Measurements from ENCODE around the gene ANKS1B.
"Not testable (repeated sequence)": the region's sequence is repeated elsewhere in the genome, so short reads cannot be mapped to it uniquely, and the experiment has no call there.

Gene ANKS1B

DNA sequence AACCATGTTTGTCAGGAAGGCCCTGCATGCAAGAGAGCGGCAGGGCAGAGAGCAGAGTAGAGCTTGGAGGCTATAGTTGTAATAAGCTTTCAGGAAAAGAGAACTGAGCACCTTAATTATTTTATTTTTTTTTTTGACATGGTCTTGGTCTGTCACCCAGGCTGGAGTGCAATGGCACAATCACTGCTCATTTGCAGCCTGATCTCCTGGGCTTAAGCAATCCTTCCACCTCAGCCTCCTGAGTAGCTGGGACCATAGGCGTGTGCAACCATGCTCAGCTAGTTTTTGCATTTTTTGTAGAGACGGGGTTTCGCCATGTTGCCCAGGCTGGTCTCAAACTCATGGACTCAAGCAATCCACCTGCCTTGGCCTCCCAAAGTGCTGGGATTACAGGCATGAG, 950.5 kb downstream of the ANKS1B start:
- not testable (repeated sequence) for DNase-seq

DNA sequence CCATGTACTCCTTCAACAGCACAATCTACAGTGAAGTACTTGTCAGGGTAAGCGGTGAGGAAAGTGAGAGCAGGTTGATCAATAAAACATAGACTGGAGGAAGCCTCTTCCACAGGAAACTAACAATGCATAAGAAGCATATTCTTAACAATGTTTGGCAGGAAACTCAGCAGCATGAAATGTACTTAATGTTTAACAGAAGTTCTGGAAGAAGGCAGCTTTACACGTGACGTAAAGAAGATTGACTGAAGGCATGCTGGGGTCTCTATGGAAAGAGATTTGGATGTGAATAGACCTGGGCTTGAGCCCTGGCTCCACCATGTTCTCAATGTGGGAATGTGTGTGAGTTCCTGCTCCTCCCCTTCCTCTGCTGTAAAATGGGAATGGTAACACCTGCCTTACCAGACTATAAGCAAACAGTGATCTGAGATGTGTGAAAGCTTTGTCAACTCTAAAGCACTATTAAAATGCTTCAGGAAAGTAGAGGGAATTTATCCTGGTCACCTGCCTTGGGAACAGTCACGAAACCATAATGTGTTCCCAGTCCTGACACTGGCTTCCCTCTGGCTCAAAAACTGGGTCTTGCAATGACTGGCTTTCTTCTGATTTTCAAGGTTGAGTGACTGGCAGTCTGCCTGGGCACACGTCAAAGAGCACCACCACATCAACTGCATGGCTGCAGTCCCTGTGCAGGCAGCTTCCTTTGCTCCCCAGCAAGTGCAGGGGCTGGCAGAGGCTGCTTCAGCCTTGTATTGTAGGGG, 955.0 kb downstream of the ANKS1B start:
- DNase-seq, result no peak

DNA sequence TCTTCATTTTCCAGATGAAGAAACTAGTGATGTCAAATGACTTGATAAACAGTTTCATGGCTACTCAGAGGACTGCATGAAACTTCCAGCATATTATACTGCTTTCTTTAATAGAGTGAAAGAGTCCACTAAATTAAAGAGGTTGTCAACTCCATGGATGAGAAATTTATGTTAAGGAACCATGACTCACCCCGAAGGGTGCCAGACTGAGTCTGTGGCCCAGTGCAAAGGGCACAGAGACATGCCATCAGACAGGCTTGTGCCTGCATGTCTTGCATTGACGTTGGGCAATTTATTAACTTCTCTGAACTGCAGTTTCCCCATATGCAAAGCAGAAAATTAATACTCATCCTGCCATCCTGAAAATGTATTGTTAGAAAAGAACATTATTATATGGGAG, 957.3 kb downstream of the ANKS1B start:
- DNase-seq, result no peak

DNA sequence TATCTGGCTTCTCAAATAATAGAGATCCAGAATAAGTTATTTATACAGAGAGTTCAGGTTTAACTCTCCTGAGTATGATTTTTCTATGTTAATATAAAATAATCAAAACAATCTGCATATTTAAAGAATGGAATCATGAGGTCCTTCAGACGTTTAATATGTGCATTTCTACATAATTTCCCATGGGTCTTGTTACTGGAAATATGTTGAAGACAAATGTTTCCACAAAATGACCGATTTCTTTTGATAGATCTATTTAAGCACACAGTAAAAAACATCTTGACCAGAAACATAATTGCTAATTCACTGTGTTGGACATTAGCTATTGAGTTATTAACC, 957.7 kb downstream of the ANKS1B start:
- DNase-seq, result no peak

DNA sequence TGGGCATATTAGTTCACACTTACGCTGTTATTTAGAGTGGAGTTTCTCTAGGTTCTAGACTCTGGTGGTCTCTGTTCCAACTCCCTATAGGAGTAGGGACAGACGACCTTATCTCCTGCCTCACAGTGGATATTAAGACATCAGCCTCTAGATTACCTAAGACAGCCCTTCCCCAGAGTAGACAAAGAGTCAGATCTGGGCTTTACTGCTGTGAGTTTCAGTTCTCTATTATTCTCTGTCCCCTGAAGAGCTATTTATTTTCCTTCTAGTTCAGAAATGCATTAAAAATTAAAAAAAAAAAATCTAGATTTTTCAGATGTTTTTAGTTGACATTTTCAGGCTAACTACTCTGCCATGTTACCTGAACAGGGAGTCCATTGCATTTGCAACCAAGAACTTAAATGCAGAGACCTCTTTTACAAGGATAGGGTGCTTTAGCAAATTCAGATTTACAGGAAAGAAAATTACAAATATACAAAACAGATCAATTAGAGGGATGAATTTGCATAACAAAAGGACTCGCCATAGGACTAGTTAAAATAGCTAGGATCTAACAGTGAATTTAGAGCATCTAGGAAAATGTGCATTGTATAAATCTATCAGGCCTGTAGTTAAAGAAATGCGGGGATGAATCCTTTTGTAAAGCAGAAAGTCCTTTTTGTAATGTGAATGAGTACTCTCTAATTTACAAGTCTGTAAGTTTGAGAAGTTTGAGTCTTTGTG, 958.2 kb downstream of the ANKS1B start:
- DNase-seq, result no peak

DNA sequence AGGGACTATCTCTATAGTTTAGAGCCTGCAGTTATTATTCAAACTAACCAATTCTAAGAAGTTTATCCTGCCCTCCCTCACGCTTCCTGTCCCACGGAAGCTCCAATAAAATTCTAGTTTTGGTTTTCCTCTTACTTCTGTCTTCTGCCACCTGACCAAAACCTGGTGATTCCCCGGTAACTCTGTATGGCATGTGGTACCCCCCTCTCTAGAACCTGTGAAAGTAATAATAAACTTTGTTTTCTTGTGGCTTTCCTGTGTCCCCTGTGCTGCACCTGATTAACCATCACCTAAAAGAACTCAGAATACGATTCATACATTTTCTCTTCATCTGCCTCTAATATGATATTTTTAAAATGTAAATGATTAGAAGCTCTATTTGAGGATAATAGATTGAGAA, 959.9 kb downstream of the ANKS1B start:
- no peak for DNase-seq

DNA sequence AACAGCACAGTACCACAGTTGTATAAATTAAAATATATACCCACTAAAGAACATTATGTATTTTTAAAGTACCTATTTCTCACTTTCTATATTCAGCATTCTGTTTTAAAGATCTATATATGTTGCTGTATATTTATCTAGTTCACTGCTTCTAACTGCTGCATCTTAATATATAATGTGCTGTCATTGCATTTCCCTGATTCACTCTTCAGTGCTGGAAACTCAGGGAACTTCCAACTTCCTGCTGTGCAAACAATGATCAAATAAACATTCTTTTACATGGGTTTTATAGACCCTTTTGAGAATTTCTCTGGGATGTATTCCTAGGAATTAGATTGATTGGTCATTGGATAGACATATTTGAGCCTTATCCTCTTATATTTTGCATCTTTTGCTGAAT, 960.5 kb downstream of the ANKS1B start:
- no peak for DNase-seq

DNA sequence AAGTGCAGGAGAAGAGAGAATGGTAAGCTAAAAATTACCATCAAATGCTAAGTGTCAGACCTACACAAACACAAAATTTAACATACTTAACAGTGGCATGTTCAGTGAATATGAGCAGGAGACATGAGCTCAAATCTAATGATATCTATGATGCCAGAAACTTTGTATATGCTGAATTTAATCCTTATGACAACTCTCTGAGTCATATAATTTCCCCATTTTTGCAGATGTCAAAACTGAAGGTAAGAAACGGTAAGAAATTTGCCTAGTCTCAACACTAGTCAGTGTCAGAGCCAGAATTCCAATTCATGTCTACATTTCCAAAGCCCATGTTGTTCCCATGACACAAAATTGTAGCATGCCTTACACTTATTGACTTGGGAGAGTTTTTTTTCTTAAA, 963.9 kb downstream of the ANKS1B start:
- no peak for DNase-seq

DNA sequence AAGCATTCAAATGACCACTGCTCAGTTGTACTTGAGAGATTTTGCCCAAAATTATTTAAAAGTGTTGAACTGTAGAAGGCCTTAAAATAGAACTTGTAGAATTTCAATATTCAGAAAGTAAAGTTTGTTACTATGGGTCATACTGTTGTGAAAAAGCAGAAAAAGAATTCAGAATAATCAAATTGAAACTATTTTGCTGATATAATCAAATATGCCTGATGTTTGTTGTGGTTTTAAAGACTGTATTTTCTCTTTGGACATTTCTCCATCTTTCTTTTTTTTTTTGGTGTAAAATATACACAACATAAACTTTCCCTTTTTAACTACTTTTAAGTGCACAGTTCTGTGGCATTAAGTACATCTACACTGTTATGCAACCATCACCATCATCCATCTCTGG, 964.9 kb downstream of the ANKS1B start:
- DNase-seq, result no peak

DNA sequence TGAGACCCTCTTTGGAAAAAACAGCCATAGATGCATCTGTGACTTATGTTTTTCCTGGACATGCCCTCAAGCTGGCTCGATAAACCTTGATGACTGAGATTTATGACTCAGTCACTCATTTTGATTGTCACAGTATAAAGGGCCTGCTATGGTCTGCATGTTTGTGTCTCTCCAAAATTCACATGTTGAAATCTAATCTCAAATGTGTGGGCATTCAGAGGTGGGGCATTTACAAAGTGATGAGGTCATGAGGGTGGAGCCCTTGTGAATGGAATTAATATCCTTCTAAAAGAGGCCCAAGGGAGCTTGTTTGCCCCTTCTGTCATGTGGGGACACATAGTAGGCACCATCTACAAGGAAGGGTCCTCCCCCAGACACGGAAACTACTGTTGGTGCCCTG, 966.8 kb downstream of the ANKS1B start:
- DNase-seq, result no peak

DNA sequence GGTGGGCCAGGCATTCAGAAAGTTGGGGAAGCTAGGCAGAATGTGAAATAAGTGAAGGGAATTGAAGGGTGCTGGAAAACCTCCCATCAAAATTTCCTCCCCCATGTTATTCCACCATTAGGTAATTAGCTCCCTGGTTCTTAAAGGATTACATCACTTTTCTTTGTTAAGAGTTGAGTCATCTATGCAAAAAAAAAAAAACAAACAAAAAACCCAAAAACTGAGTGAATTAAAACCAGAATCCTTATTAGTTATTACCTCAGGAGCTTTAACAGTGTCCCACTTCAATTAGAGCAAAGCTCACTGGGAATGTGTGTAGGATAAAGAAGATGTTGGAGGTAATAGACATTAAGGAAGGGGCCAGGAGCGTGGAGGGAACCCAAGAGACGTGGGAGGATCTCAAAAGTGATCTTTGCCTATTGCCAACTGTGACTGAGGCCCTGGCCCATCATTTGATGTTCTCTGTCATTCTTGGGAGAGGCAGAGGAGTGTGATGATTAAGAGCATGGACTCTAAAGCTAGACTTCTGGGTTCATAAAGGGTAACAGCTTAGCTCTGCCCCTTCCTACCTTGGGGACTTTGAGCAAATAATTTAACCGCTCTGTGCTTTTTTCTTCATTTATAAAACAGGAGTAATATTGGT, 975.0 kb downstream of the ANKS1B start:
- no peak for DNase-seq

DNA sequence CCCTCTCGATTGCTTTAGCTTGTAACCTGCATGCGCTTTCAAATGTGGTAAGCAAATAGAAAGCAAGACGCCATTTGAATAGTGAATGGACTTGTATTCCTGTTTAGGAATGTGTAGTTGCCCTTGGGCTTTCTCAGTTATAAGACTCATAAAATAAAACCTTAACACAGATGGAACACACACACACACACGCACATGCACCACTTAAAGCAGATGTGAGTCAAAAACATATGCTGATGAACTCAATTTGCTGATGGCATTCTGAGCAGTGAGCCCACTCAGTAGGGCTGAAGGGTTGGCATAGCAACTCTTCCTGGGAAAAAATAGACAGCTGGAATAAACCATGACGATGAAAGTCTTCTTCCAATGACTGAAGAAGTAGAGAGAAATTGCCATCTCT, 979.1 kb downstream of the ANKS1B start:
- DNase-seq, result no peak

DNA sequence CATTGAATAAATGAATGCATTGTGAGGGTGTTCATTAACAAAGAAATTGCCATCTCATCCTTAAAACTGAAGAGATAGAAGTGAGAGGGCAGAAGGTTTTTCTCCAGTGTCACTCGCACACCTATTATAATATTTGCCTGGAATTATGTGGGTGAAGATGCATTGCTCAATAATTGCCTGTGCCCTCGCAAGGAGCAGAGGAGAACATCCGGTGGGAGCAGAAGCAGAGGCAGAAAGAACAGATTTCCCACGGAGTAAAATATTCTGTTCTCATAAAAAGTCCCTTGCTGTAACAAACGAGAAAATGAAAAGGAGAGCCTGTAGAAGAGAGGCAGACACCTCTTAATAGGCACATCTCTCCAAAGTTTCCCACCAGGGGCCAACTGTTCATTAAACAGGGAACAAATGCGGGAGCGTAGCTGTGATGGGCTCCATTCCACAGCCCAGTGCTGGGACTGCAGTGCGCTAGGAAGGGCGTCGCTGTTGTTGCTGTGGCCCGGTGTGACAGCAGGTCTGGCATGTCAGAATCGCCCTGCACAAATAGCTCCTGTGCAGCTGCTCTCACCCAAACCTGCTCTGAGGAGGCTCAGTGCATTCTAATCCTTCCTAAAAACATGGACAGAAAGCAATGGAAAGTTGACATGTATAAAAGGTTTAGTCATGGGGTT, 979.8 kb downstream of the ANKS1B start:
- peak; percentile 10 for DNase-seq

DNA sequence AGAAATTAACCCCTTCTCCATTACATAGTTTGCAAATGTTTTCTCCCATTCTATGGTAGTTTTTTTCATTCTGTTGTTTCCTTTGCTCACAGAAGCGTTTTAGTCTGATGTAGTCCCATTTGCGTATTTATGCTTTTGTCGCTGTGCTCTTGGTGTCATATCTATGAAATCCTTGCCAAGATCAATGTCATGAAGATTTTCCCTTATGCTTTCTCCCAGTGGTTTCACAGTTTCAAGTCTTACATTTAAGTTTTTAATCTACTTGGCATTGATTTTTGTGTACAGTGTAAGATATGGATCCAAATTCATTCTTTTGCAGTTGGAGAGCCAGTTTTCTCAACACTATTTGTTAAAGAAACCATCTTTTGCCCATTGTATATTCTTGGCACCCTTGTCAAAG, 982.0 kb downstream of the ANKS1B start:
- no peak for DNase-seq

DNA sequence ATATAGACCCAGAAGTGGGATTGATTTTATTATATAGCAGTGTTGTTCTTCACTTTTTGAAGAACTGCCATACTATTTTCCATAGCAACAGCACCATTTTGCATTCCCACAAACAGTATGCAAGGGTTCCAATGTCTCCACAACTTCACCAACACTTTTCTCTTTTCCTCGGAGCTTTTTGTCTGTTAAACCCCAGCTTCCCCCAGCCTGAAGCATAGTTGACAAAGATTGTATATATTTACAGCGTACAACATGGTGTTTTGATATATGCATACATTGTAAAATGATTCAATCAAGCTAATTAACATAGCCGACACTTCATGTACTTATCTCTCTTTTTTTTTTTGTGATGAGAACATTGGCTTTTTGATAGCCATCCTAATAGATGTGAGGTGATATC, 982.6 kb downstream of the ANKS1B start:
- no peak for DNase-seq

DNA sequence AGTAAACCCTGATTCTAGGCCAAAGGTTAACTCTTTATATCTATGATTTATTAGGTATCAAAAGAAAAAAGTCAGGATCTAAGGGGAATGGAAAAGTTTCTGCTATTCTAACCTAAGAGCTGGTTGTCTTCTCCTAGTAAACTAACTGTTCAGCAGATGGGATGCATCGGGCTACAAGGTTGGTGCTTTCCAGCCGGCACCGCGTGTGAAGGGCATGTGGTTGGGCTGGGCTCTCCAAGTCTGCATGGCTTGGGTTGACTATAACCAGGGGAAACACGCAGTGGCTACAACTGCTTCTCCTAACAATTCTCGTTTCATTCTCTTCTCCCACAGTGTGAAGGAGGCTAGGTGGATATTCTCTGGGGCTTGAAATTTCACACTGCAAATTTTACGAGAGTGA, 985.2 kb downstream of the ANKS1B start:
- no peak for DNase-seq

DNA sequence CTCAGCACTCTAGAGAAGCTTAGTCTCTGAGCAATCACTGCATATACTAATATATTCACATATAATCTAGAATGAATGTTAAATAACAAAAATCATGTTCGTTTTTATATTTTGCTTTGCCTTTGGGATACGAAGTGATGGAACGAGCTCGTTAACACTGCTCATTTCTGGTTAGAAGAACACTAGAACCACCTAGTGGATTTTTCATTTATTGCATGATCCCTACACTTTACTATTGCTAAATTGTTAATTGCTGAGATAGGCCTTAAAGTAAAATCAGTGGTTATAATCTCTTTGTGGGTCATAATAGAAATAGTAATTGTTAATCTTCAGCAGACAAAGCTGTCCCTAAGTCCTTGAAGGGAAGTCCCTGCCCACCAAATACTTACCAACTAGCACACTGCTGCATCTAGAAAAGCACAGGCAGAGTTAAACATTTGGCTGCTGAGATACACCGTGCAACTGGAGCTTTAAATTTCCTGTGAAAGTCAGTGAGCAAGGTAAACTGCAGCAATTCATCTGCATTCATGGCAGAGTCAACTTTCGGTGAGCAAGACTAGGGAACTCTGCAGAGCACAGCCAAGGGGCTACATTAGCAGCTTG, 985.9 kb downstream of the ANKS1B start:
- peak; percentile 70 for DNase-seq

DNA sequence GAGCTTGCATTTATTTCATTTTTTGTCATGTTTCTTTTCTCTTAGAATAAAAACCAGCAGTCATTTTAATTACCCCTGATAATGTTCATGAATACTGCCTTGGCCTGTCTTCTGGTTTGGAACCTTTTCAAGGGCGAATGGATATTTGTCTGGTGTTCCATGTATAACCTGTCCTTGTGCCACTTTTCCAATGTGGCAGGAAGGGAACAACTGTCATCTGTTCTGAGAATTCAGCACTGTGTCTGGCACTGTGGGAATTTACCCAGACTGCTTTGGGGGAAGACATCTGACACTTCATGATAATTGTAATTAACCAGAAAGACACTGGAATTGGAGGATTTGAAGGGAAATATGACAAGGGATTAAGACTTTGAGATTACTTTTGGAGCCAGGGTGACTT, 986.8 kb downstream of the ANKS1B start:
- DNase-seq, result no peak

DNA sequence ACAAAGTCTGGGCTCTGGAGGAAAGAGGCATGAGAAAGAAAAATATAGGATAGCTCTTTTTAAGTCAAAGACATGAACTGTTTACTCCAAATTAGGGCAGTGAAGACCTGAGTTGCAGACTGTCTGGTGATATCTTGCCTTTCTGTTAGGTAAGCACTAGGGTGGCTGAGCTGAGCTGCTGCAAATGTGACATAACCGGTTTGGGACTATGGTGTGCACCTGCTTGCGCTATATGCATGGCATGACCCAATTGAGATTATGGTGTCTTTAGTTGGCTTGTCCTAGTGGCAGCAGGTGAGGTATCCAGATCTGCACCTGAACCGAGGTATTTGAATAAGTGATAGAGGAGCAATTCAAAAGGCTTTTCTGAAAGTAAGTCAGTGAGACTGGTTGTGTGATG, 994.1 kb downstream of the ANKS1B start:
- DNase-seq, result no peak

DNA sequence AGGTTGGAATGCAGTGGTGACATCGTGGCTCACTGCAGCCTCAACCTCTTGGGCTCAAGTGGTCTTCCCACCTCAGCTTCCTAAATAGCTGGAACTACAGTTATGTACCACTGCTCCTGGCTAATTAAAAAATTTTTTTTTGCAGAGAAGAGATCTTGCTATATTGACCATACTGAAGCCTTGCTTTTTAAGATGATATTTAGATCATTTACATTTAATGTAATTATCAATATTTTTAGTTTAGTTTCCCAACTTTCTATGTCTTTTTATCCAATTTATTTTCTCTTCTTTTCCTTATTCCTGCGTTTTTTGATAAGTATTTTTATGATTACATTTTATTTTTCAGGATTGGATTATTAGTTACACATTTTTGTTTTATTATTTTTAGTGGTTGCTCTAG, 999.6 kb downstream of the ANKS1B start:
- DNase-seq, result no peak

DNA sequence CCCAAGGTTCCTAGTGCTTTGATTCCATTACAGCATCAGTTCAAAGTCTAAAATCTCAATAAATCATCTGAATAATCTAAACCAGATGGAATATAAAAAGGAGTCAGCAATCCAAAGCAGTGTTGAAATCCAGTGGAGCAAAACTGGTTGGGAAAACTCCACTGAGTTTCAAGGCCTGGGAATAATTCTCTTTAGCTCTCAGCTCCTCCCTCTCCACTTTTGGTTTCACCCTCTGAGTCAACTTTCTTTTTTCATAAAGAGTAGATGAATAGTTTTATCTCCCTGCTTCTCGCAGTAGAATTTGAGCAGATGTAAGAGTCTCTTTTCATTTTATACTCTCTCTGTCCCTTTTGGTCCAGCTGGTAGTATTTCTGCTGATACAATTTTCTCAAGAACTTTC, 1001.1 kb downstream of the ANKS1B start:
- no peak for DNase-seq

DNA sequence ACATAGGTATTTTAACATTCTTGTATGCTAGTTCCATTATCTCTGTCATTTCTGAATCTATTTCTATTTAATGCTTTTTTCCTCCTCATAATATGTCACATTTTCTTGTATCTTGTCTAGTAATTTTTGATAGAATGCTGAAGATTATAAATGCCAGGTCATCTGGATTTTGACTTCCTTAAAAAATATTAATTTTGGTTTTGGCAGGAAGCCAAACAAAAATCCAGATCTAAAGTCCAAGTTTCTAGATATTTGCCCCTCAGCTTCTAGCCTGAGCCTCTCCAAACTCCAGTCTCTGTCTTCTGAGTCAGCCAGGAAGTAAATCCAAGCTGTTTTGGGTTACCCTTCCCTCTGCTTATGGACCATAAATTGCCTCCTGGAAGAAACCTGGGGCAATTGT, 1004.2 kb downstream of the ANKS1B start:
- DNase-seq, result no peak

DNA sequence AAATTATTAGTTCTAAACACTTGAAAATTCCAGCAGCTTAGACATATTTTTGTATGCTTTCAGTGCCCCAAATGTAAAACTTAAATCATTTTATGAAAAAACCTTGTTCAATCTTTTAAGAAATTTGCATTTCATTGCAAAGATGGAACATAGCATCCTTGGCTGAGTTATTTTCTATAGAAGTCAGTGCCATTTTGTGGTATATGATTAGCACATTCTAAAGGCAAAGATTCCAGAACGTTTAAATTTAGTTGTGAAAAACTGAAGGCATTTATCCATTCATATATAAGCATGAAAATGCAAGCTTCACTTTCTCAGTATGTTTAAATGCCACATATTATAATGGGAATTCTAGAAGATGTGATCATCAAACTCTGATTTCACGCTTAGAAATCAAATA, 1007.5 kb downstream of the ANKS1B start:
- DNase-seq, result no peak
